ENCODE results near the gene DNAJB11.

The DNAJB11 gene

DNA sequence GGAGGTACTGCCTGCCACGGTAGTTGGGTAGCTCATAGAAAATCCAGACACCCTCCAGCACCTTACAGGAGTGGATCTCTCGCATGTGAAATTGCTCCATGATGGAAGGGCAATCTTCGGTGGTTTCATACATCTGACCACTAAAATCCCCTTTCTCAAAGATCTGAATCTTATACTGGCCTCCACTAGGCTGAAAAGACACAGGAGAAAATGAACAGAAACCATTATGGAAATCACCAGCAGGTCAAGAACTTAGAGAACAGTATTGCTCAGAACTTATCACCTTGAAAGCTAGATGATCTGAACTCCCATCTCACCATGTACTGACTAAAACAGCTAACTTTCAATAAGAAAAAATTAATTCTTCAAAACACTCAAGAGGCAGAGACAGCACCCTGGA, 31.7 kb upstream of the DNAJB11 start:
- Histone ChIP-seq H3K4me3 (no peak overlapping the region), H3K27ac (no peak overlapping the region)
- no peak for DNase-seq (ENCODE audit: low spot score)
- TF ChIP-seq, protein P1, sequence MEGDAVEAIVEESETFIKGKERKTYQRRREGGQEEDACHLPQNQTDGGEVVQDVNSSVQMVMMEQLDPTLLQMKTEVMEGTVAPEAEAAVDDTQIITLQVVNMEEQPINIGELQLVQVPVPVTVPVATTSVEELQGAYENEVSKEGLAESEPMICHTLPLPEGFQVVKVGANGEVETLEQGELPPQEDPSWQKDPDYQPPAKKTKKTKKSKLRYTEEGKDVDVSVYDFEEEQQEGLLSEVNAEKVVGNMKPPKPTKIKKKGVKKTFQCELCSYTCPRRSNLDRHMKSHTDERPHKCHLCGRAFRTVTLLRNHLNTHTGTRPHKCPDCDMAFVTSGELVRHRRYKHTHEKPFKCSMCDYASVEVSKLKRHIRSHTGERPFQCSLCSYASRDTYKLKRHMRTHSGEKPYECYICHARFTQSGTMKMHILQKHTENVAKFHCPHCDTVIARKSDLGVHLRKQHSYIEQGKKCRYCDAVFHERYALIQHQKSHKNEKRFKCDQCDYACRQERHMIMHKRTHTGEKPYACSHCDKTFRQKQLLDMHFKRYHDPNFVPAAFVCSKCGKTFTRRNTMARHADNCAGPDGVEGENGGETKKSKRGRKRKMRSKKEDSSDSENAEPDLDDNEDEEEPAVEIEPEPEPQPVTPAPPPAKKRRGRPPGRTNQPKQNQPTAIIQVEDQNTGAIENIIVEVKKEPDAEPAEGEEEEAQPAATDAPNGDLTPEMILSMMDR (IDR thresholded peaks at IDR 0.05): no peak

DNA sequence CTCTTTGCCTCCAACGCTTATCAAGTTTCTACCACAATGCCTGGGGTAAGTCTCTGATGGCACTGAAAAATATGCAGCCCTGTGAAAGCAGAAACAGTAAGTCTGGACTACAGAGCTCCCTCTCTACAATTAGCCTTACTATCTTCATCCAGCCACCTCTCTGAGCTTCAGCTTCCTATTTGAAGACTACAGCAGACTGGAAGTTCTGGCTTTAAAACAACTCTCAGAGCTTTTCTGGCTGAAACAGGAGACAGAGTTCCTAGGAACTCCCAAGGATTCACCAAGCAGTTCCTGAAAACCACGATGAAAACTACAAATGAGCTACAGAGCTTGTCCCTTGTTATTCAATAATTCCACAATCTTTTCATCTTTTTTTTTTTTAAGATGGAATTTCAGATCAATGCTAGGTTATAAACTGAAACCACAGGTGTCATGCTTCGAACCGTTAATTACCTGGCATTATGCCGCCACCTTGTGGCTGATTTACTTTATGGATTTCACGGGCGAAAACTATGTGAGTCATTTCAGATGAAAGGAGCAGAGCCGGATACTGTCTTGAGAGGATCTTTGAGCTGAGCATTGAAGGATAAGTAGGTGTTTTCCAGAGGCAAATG, 30.2 kb upstream of the DNAJB11 start:
- H3K4me3 ChIP-seq: peak overlapping the region; percentile 18

DNA sequence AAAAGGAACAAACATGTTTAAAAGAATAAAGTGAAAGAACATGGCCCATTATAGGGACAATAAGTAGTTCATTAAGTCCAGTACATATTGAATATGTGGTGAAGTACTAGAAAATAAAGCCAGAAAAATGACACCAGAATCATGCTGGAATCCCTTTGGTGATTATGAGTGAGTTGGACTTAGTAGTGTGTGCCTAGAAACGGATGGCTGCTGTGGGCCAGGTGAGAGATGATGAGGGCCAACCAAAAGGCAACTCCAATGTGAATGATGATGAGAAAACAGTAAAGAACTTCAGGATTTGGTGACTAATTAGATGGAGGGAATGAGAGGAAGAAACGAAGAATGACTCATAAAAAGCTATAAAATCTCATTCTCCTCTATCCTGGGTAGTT, 29.7 kb upstream of the DNAJB11 start:
- Histone ChIP-seq H3K4me3 (no peak overlapping the region), H3K27ac (no peak overlapping the region)
- DNase-seq (ENCODE audit: low spot score): no peak
- TF ChIP-seq, protein P1 (IDR thresholded peaks at IDR 0.05): no peak

More for the DNA sequence above, 30.2 kb upstream of the DNAJB11 start:
- TF ChIP-seq, protein P1 (IDR thresholded peaks at IDR 0.05): peak; percentile 47
- no peak for DNase-seq (ENCODE audit: low spot score)
- H3K27ac ChIP-seq: no peak overlapping the region

DNA sequence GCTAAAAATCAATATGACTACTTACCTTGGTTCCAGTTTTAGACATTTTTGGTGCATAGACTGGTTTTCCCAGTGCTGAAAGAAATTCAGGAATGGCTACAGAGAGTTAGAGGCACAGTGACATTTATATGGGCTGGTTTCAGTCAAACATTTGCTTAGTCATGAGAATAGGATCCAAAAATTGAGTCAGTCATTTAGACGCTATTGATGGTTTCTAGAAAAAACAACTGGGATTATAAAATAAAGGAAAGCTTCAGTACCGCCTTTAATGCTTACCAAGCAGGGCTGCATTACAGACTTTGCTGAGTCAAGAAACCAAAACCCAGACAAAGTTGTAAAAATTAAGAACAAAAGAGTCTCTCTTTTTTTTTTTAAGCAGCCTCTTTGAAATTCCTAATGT, 26.2 kb upstream of the DNAJB11 start, which contains the start of gene CRYGS:
TSS of gene CRYGS (minus strand) at position 100 of the 400 bp plus-strand sequence. CDS start at position 46, 54 bp downstream.
- no peak within 1 kb of the TSS for H3K4me3 ChIP-seq
- DNase-seq (ENCODE audit: low spot score): no peak
- TF ChIP-seq, protein P1 (IDR thresholded peaks at IDR 0.05): no peak
- no peak within 1 kb of the TSS for H3K27ac ChIP-seq

DNA sequence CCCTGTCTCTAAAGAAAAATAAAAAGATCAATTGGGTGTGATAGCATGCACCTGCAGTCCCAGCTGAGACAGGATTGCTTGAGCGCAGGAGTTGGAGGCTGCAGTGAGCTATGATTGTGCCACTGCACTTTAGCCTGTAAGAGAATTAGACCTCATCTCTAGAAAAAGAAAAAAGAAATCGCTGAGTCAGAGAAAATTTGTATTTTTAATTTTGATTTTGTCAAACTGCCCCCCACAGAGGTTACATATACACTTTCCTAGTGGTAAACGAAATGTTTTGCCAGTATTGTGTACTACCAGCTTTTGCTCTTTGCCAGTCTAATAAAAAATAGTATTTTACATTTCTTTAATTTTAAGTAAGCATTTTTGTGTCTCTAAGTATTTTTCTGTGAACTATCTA, 21.0 kb upstream of the DNAJB11 start:
- Histone ChIP-seq H3K27ac (no peak overlapping the region), H3K4me3 (no peak overlapping the region)
- TF ChIP-seq, protein P1 (IDR thresholded peaks at IDR 0.05): no peak
- no peak for DNase-seq (ENCODE audit: low spot score)

DNA sequence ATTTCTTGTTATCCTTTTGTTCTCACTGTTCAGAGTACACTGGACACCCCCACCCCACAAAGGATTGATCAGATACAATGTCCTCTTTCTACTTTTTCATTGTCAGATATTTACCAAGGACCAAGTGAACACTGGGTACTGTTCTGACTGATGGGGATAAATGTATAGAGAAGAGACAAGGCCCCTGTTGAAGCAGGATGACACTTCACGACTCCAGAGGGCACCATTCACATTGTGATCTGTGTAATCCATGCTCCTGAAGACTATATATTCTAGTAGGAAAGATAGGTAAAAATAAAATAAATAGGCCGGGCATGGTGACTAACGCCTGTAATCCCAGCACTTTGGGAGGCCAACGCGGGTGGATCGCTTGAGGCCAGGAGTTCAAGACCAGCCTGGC, 19.1 kb upstream of the DNAJB11 start:
- TF ChIP-seq, protein P1 (IDR thresholded peaks at IDR 0.05): no peak
- DNase-seq (ENCODE audit: low spot score): no peak
- Histone ChIP-seq H3K4me3 (no peak overlapping the region), H3K27ac (no peak overlapping the region)

DNA sequence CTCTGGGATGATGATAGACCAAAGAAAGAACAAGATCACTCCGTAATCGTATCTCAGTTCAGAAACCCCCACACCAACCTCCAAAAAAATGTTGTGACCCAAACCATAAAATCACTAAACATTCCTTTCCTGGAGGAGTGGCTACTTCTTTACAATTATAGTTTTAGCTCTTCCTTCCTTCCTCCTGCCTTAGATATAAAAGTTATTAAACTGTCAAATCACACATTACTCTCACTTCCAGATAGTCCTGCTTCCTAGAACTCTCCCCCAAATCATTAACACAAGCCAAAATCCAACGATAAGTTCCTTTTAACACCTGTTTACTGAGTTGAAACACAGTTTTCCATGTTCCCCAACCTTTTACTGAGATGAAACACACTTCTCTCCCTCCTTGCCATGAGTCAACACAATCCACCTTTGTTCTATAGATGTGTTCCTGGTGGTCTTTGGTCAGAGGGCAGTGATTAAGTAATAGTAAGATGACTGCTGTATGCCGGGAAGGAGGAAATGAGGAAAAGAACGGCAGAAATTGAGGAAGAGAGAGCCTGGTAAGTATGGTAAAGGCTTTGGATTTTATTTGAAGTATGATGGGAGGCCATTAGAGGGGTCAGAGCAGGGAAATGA, 18.0 kb upstream of the DNAJB11 start:
- TF ChIP-seq, protein P1 (IDR thresholded peaks at IDR 0.05): no peak
- no peak for DNase-seq (ENCODE audit: low spot score)
- no peak overlapping the region for H3K4me3 ChIP-seq
- no peak overlapping the region for H3K27ac ChIP-seq
